NCI-H187 treated with DMSO at 0.1 percent for 48 hours (cell line): ENCODE measurements around the gene MALSU1.
A peak's percentile ranks its signal among the peaks of the same experiment; 100 is the strongest.

Source experiments
- DNase-seq: peaks from one replicate; lab custom pipeline; 2025; lab: John Stamatoyannopoulos, UW

MALSU1 gene

GRCh38 chr7:23298885-23299769, at the start of gene MALSU1:
MALSU1 (plus strand) TSS chr7:23299339; CDS start chr7:23299353, 14 bp downstream.
- peak; percentile 72 for DNase-seq

GRCh38 chr7:23249486-23249885, 49.7 kb upstream of the MALSU1 start:
- DNase-seq: no peak

DNA sequence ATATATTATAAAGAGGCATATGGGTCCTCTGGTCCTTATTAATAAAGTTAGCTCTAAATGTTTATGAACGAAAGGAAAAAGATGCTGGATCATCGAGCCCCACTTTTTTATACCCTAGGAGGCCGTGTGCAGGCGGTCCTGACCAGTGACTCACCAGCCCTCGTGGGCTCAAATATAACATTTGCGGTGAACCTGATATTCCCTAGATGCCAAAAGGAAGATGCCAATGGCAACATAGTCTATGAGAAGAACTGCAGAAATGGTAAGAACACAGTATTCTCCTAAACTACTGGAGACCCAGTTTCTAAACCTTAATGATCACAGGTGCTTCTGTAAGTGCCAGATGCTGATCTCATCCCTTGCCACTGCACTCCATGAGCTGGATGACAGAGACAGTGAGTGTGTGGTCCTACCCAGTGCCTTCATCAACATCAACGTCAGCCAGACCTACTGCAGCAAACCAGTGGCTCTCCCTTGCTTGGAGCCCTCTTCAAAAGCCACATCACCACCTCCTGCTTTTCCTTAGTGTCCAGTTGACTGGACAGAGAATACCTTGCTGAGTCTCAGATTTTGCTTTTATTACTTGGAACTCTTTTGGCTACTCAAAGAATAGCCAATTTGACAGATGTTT, 45.0 kb upstream of the MALSU1 start:
- no peak for DNase-seq

- no peak for DNase-seq
Observed at GRCh38 chr7:23256731-23257130, 42.4 kb upstream of the MALSU1 start.

GRCh38 chr7:23260371-23260770, 38.8 kb upstream of the MALSU1 start:
- DNase-seq: no peak

GRCh38 chr7:23261843-23262452, 37.2 kb upstream of the MALSU1 start:
- DNase-seq: no peak

DNA sequence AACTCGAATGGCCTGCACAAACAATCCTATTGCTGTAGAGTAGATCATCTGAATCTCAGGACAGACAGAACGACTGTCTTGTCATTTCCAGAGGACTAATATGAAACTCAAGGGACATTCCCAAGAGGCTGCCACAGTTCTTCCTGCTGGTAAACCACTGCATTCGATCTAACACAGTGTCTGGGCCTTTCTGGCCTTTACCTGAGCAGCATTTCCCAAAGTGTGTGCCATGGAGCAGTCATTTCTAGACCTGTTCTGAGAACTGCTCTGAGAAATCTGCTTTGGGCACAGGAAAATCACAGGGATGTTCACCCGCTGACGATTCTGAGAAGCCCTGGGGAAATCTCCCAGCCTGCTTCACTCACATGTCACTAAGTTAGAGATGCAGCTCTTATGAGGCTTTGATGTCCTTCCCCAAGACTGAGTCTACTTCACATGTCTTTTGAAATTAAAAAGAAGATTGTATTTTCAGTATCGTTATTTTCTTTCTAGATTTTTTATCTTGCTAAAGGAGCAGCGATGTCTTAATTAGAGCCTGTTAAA, 34.2 kb upstream of the MALSU1 start:
- no peak for DNase-seq

DNA sequence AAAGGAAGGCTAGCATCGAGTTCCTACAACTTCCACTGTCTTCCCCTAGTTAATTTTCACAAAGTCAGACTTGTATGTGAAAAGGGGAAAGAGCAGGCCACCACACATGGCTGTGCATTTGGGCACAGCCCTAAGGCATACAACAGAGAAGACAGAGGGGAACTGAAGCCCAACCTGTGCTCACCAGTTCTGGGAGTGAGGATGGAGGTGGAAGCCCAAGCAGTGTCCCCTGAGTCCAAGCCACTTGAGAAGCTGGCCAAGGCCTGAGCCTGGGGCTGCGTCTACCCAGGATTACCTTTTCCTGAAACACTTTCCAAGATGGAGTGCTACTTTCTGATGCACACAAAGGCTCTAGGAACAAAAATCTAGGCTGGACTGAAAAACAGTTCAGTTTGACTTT, 32.2 kb upstream of the MALSU1 start:
- no peak for DNase-seq

DNA sequence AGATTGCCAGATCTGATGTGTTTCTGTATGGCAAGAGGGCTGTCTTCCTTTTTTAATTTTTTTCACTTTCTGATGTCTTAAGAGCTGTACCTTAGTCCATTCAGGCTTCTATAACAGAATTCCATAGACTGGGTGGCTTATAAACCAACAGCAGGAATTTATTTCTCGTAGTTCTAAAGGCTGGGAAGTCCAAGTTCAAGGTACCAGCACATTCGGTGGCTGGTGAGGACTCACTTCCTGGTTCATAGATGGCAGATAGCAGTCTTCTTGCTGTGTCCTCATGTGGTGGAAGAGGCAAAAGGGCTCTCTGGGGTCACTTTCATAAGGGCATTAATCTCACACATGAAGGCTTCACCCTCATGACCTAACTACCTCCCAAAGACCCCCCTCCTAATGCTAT, 31.8 kb upstream of the MALSU1 start:
- no peak for DNase-seq

DNA sequence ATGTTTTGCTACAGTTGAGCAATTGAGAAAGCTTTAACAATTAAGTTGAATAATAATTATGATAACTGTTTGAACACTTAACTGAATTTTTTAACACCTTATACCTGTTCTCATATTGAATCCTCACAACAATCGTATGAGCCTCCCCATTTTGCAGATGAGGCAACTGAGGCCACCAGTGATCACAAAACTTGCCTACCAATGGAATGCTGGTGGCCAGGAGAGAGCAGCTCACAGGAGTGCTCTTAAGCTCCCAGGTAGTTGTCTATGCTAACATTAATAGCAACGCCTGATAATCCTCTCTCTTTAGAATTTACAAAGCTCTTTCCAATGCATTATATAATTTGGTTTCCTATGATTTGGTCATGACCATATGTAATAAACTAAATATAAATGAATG, 31.0 kb upstream of the MALSU1 start:
- no peak for DNase-seq

GRCh38 chr7:23268746-23269145, 30.4 kb upstream of the MALSU1 start:
- no peak for DNase-seq

GRCh38 chr7:23272275-23272674, 26.9 kb upstream of the MALSU1 start:
- DNase-seq: no peak

DNA sequence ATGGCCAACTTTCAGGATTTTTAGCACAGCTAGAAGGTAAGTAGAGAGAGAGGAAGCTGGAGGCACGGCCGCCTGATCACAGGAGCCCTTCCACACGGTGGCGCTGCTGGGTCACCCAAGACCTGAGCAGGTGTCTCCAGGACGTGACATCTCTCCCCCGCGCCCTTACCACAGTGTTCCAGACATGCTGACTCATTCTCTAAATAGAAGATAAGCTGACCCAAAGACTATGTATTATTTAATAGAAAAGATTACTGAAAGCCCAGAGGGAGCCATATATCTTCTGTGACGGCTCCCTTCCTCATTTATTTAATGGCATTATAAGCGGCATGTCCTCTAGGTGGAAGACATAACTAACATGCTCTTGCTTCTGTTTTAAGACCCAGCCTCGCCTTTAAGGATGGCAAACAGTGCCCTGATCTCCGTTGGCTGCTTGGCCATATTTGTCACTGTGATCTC, 26.0 kb upstream of the MALSU1 start:
- DNase-seq: peak; percentile 76

GRCh38 chr7:23275912-23276311, 23.2 kb upstream of the MALSU1 start:
- peak; percentile 16 for DNase-seq

- no peak for DNase-seq
Observed at GRCh38 chr7:23276376-23276775, 22.8 kb upstream of the MALSU1 start.

DNA sequence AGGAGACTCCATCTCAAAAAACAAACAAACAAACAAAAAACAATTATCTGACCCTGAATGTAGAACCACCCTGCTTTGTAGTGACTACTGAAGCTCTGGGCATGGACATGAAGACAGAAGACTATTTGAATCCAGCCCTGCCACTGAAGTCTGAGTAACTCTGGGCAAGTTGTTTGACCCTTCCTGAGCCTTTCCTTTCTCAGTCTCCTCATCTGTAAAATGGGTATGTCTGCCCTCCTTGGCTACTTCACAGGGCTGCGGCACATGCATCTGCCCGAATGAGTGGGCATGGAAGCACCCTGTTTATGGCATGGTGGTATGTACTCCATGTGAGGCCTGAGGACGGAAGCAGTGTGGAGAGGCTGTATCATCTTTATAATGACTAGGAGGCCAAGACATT, 22.2 kb upstream of the MALSU1 start:
- no peak for DNase-seq

- DNase-seq: no peak
Observed at GRCh38 chr7:23277359-23277989, 21.7 kb upstream of the MALSU1 start.

- no peak for DNase-seq
Observed at GRCh38 chr7:23279819-23280525, 19.2 kb upstream of the MALSU1 start.

- no peak for DNase-seq
Observed at GRCh38 chr7:23283086-23283485, 16.1 kb upstream of the MALSU1 start.

GRCh38 chr7:23284871-23285270, 14.3 kb upstream of the MALSU1 start:
- no peak for DNase-seq
